ENCODE data around the gene OSBPL3.

GRCh38 chr7:24779283-24779655 is 200.7 kb downstream of the OSBPL3 start:
- TF ChIP-seq POLR2AphosphoS5 (IDR thresholded peaks at IDR 0.05; ENCODE audit: low read depth, low read length) (no peak), REST (IDR thresholded peaks at IDR 0.05; ENCODE audit: low read depth) (no peak), CTCF (IDR thresholded peaks at IDR 0.05 in 2 of 3, conservative IDR thresholded peaks at IDR 0.05 in 1 of 3; ENCODE audit: borderline replicate concordance in 1 of 3, insufficient read depth in 1 of 3, low read depth in 2 of 3, low read length in 2 of 3) (no peak), EZH2 (IDR thresholded peaks at IDR 0.05) (no peak), MAX (IDR thresholded peaks at IDR 0.05) (no peak), RAD21 (IDR thresholded peaks at IDR 0.05; ENCODE audit: low read depth) (no peak), SP1 (IDR thresholded peaks at IDR 0.05; ENCODE audit: low read depth) (no peak), ATF3 (IDR thresholded peaks at IDR 0.05) (no peak), JUND (IDR thresholded peaks at IDR 0.05) (no peak), POLR2A (IDR thresholded peaks at IDR 0.05; ENCODE audit: borderline replicate concordance, extremely low read depth, insufficient read depth, insufficient read length) (no peak), EGR1 (IDR thresholded peaks at IDR 0.05; ENCODE audit: low read depth) (no peak), ZNF274 (IDR thresholded peaks at IDR 0.05; ENCODE audit: low read depth, low read length) (no peak)

All from HCT116 (cell line).